ENCODE measurements around the gene DHX40. TPM values are rescaled to one million over a fixed set of nuclear protein-coding genes. Genes with fewer than 3 reads are reported as not detected.
"Not testable (repeated sequence)": the region's sequence is repeated elsewhere in the genome, so short reads cannot be mapped to it uniquely, and the experiment has no call there.

Gene DHX40
- total RNA-seq, 2 donors from 2014 or later: 15.0 to 16.5 TPM

GRCh38 chr17:59550703-59551102, 14.7 kb upstream of the DHX40 start:
- DNase-seq (no peak), ATAC-seq (no peak)
- intact Hi-C loops (cut with DNase I): no loop called here

DNA sequence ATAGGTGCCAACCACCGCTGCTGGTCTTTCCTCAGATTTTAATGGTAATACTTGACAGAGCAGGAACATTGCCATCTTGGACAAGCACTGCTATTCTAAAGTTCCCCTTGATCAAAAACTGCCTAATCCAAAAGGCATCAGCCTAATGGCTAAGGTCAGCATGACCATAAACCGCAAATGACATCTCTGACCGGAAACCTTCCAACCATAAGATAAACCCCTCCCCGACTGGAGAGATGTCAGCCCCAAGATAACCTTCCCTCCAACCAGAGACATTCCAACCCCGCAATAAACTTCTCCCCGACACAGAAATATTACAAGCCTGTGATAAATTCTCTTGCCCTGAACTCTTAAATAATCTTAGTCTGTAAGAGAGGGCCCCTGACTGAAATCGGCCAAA, 7.4 kb upstream of the DHX40 start:
- ATAC-seq (no peak), DNase-seq (no peak)
- intact Hi-C loops (cut with DNase I): no loop called here

GRCh38 chr17:59558953-59559352, 6.5 kb upstream of the DHX40 start:
- no peak for ATAC-seq
- DNase-seq: no peak
- intact Hi-C loops (cut with DNase I): no loop called here

DNA sequence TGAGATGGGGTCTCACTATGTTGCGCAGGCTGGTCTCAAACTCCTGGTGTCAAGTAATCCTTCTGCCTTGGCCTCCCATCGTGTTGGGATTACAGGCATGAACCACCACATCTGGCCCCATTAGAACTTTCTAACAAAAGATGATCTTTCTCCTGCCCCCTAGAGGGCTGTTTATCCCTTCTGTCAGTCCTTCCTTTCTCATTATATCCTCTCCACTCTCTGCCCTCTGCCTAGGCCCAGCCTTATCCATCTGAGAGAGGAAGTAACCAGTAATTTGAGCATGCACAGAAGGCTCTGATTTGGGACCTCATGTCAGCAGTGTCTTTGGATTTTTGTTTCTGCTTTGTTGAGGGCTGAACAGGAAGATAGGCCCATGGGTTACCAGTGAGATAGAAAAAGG, 4.4 kb upstream of the DHX40 start:
- DNase-seq (no peak), ATAC-seq (no peak)
- intact Hi-C loops (cut with DNase I): loop anchor here in 1 of 2 donors (10.0 kb wide), 1 partner anchor 246 kb away; no protein-coding TSS in a partner anchor

DNA sequence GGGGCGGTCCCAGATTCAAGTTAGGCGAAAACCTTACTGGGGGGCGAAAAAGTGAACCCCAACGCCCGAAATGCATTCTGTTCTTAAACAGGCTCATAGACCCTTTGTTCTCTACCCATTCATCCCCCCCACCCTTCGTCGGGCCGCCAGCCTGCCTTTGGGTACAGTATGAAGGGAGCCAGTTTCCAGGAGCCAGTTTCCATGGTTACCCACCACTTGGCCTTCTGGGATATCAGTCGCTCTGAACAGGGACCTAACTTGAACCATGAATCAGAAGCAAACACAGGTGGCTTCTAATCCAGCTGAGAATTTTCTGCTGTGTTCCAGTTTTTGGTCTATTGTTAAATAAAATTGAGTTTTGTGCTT, 532 bp downstream of the DHX40 start:
- ATAC-seq (peak; percentile 77 to 88), DNase-seq (peak; percentile 37)
- intact Hi-C loops (cut with DNase I): loop anchor here in 1 of 2 donors (5.0 to 10.0 kb wide), 2 partner anchors 51 to 251 kb away; partner anchors contain the start of gene CLTC

- DNase-seq: not testable (repeated sequence)
- intact Hi-C loops (cut with DNase I): loop anchor here in 1 of 2 donors (5.0 to 10.0 kb wide), 2 partner anchors 48 to 254 kb away; partner anchors contain the start of gene CLTC
Measured at GRCh38 chr17:59569151-59569550, 3.7 kb downstream of the DHX40 start.

GRCh38 chr17:59572301-59572924, 7.0 kb downstream of the DHX40 start:
- ATAC-seq: no peak
- intact Hi-C loops (cut with DNase I): no loop called here
- DNase-seq: no peak

More at GRCh38 chr17:59569151-59569550, 3.7 kb downstream of the DHX40 start:
- not testable (repeated sequence) for ATAC-seq

DNA sequence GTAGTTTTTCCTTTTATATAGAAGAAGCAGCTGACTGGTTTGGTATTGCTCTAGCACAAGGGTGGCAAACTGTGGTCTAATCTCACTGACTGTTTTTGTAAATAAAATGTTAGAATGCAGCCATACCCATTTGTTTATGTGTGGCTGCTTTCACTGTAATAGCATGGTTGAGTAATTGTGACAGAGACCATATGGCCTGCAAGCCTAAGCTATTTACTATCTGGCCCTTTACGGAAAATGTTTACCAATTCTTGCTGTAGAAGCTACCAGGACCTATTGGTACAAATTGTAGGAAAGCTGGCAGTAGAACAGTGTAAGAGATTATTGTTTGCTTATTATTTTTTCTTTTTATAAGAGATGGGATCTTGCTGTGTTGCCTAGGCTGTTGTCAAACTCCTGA, 18.8 kb downstream of the DHX40 start:
- DNase-seq; ATAC-seq; intact Hi-C loops (cut with DNase I): not testable (repeated sequence)

DNA sequence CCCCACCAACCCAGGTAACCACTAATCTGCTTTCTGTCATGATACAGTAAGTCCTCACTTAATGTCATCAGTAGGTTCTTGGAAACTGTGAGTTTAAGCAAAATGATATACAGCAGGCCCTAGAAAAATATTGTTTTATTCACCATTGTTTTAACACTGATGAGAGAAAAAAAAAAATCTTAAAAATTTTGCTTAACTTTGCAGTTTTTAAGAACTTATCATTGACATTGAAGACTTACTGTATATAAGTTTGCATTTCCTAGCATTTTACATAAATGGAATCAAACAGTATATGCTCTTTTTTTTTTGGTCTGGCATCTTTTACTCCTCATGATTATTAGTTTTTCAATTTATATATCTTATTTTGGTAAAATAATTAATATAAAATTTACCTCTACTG, 34.8 kb downstream of the DHX40 start:
- DNase-seq (no peak), ATAC-seq (no peak)
- intact Hi-C loops (cut with DNase I): no loop called here

- no peak for DNase-seq
- ATAC-seq: no peak
- intact Hi-C loops (cut with DNase I): no loop called here
Measured at GRCh38 chr17:59601130-59601529, 35.7 kb downstream of the DHX40 start.

DNA sequence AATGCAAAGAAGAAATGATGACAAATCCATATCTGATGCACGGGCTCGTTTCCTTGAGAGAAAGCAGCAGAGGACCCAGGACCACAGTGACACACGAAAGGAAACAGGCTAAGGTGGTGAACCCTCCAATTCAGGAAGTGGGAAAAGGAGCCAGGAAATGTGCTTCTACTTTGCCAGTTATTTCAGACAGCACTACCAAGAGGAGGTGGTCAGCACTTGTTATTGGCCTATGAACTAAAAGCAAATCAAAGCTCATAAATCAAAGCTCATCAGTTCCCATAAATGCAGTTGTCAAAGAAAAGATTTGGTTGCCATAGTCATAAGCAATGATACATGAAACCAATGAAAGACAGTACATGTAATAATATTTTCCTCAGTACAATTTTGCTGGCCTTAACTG, 41.7 kb downstream of the DHX40 start:
- intact Hi-C loops (cut with DNase I): no loop called here
- ATAC-seq: no peak
- no peak for DNase-seq

DNA sequence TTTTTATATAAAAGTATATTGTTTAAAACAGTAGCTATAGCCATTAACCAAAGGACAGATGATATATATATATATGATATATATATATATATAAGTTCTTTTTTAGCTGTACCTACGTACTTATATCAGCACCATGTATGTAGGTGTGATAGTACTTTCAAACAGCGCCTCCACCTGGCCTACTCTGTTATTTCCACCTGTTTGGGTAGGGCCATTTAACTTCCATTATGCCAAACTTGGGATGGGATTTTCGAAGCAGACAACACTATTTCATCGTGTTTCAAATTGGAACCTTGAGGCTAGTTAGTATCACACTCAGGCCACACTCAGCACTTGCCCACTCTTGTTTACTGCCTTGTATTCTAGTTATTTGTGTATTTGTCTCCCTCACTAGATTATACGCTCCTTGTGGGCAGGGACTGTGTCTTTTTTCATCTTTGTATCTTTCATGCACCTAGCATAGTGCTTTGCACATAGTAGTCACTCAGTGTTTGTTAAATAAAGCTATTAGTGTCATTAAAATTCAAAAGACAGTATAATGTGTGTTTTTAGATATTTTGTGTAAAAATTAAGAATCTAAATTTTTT, 42.5 kb downstream of the DHX40 start:
- no peak for DNase-seq
- intact Hi-C loops (cut with DNase I): no loop called here
- no peak for ATAC-seq

- intact Hi-C loops (cut with DNase I): no loop called here
- DNase-seq: no peak
- no peak for ATAC-seq
Measured at GRCh38 chr17:59611503-59611902, 46.1 kb downstream of the DHX40 start.

DNA sequence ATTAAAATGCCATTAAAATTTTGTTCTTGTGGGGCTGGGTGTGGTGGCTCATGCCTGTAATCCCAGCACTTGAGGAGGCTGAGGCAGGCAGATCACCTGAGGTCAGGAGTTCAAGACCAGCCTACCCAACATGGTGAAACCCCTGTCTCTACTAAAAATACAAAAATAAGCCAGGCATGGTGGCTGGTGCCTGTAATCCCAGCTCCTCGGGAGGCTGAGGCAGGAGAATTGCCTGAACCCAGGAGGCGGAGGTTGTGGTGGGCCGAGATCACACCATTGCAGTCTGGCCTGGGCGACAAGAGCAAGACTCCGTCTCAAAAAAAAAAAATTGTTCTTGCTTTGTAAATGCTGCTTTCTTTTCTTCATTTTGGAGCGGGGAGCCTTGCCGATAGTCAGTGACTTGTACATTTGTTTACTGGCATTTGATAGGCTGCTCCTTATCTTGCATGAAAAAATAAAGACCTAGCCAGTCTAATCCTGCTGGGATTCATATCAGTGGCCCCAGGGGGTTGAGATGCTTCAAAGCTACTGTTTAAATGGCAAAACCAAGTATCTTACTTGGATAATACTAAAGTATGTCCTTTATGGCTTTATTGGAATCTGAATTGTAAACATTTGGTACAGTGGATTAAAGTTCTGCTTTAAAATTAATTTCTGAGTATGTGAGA, 51.0 kb downstream of the DHX40 start:
- intact Hi-C loops (cut with DNase I): loop anchor here in 1 of 2 donors (5.0 kb wide), 1 partner anchor 49 kb away; the partner anchor contains the start of gene DHX40
- no peak for DNase-seq
- ATAC-seq: no peak

GRCh38 chr17:59617156-59617732, 51.8 kb downstream of the DHX40 start:
- DNase-seq (no peak), ATAC-seq (no peak)
- intact Hi-C loops (cut with DNase I): loop anchor here in 1 of 2 donors (5.0 kb wide), 1 partner anchor 50 kb away; the partner anchor contains the start of gene DHX40

GRCh38 chr17:59619035-59619297, 53.6 kb downstream of the DHX40 start:
- DNase-seq (no peak), ATAC-seq (no peak)
- intact Hi-C loops (cut with DNase I): loop anchor here in 1 of 2 donors (5.0 kb wide), 1 partner anchor 52 kb away; the partner anchor contains the start of gene DHX40

- ATAC-seq (peak; percentile 93 to 96), DNase-seq (peak; percentile 93)
- intact Hi-C loops (cut with DNase I): loop anchor here in 1 of 2 donors (5.0 kb wide), 1 partner anchor 52 kb away; the partner anchor contains the start of gene DHX40
Measured at GRCh38 chr17:59619298-59620063, 54.1 kb downstream of the DHX40 start, which contains the start of gene CLTC. Gene CLTC, plus strand, starts transcription at chr17:59619895. Its CDS starts 237 bp downstream, at chr17:59620132.

DNA sequence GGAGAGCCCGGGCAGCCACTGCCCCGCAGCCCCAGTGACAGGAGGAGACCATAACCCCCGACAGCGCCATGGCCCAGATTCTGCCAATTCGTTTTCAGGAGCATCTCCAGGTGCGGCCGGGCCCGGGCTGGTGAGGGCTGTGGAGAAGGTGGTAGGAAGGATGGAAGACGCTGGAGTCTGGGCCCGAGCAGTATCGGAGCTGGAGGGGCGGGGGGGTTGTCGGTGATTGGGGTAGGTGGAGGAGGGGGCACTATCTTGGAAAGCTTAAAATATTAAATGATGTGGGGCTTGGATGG, 54.6 kb downstream of the DHX40 start:
- intact Hi-C loops (cut with DNase I): no loop called here
- DNase-seq: no peak
- ATAC-seq: no peak

- peak; percentile 7 to 25 for ATAC-seq
- peak; percentile 35 for DNase-seq
- intact Hi-C loops (cut with DNase I): no loop called here
Measured at GRCh38 chr17:59620518-59621259, 55.3 kb downstream of the DHX40 start.

Measured in left cardiac atrium (tissue), 4 donors.